NCI-H1417 (cell line): ENCODE results near the gene DCHS2.

Experiments used
- DNase-seq, 3 experiments: peaks; one replicate each; lab custom pipeline; 2025; lab: John Stamatoyannopoulos, UW

The DCHS2 gene

DNA sequence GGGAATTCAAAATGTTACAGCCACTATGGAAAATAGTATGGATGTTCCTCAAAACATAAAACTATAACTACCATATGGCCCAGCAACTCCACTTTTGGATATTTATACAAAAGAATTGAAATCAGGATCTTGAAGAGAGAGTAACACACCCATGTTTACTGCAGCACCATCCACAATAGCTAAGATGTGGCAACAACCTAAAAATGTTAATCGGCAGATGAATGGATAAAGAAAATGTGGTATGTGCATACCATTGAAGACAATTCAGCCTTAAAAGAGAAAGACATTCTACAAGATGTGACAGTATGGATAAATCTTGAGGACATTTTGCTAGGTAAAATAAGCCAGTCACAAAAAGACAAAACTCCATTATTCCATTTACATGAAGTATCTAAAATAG lies 171.9 kb downstream of the DCHS2 start:
- DNase-seq = no peak

GRCh38 chr4:154317201-154317999 lies 174.2 kb downstream of the DCHS2 start:
- DNase-seq = no peak

GRCh38 chr4:154315741-154316140 lies 175.9 kb downstream of the DCHS2 start:
- DNase-seq = no peak

DNA sequence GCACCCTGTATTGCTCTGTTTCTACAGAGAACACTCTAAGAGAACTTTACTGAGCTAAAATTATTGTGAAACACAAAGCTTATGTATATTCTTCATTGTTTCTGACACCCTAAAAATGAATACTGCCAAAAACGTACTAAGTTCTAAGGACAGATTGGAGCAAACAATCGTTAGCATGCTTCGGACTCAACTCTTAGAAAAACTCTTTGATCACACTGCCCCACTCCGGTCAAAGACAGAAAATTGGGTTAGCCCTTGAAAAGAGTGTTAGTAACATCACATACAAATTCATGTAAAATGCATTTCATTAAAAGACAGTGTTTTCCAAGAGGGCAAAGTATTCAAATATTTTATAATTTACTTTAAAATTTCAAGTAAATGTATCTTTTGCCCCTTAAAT lies 177.4 kb downstream of the DCHS2 start:
- no peak for DNase-seq

DNA sequence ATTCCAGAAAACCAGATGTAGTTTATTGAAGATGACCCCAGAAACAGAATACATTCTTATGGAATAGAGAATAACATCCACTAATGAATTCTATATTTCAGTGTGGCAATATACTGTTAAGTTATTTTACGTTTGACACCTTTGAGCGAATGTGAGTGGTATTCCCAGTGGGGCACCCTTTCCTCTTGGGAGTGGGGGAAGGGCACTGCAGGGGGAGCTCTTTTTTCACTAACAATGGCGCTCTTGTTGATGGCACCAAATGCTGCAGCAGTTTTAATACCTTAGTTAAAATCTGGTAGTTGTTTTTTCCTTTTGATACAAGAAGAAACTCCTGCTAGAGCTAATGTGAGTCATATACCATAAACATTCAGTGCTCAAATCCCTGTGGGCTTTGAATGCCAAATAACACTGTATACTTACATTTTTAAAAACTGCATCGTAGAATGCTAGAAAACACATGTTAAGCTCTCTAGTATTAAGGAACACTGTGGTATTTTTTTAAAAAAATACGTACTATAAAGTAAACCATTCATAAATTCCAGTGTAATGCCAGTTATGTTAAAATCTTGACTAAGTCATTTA lies 178.5 kb downstream of the DCHS2 start:
- DNase-seq = no peak

- DNase-seq = no peak
Observed at GRCh38 chr4:154312246-154312645, 179.4 kb downstream of the DCHS2 start.

DNA sequence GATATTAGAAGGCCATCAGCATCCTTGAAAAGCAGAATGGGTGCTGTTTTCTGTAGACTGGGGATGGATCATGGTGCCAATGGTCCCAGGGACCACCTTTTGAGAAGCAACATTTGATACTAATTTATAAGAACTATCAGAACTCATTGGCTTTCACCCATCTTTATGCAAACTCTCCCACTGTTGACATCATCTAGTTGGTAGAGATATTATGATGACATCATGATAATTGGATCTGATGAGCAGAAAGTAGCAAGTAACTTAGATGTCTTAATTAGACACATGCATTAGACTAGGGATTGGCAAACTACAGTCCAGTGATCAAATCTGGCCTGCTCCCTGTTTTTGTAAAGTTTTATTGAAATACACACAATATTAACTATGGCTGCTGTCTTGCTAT lies 181.0 kb downstream of the DCHS2 start:
- no peak for DNase-seq

GRCh38 chr4:154308207-154308606 lies 183.4 kb downstream of the DCHS2 start:
- DNase-seq = no peak

DNA sequence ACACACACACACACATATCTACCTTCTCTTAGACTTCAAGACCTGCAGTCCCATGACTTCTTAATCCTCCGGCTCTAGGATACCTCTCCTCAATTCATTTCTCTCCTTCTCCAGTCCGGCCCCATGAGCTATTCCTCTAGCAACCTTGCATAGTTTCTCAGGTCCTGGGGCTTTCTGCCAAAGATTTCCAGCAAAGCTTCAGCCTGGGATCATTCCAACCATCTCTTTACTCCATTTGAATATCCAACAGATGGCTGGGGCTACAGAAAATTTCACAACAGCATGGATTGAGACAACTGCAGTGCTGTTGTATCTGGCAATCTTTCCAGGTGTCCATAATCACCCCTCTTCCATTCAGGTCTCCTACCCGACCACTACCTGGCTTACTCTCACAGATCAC lies 184.1 kb downstream of the DCHS2 start:
- DNase-seq = no peak

DNA sequence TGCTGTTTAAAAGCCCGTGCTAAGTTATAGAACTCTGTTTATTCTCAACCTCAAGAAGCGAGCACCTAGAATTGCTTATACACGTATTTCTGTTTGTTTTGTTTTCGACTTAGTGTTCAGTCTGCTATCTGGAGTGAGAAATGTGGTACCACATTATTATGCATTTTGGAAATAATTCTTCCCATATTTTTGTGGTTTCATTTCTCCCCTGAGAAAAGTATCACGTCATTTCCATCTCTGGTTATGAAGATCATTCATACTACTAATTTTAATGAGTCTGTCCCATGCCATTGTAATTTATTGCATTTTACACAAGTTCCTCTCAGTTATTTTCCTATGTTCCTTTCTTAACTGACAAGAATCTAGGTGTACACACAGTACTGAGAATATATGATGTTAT lies 186.0 kb downstream of the DCHS2 start:
- peak in 1 of 3 experiments; percentile 19 for DNase-seq

DNA sequence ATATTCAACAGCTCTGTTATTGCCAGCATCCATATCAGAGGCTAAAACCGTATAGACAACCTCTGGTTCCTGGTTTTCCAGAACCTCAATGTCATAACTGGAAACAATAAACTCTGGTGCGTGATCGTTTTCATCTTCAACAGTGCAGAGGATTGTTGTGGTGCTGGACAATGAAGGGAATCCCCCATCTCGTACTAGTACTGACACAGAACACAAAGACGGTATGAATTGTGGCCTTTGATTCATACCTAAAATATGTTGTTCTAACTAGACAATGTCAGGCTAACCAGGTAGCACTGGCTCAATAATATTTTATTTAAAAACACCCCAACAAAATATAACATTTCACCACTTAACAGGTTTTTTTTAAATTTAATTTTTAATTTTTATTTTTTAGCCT lies 186.9 kb downstream of the DCHS2 start:
- DNase-seq = no peak

GRCh38 chr4:154294652-154295350 lies 196.8 kb downstream of the DCHS2 start:
- no peak for DNase-seq

GRCh38 chr4:154293427-154293826 lies 198.2 kb downstream of the DCHS2 start:
- DNase-seq = no peak

- DNase-seq = no peak
Observed at GRCh38 chr4:154292589-154292988, 199.0 kb downstream of the DCHS2 start.

- no peak for DNase-seq
Observed at GRCh38 chr4:154277172-154277571, 214.4 kb downstream of the DCHS2 start.

DNA sequence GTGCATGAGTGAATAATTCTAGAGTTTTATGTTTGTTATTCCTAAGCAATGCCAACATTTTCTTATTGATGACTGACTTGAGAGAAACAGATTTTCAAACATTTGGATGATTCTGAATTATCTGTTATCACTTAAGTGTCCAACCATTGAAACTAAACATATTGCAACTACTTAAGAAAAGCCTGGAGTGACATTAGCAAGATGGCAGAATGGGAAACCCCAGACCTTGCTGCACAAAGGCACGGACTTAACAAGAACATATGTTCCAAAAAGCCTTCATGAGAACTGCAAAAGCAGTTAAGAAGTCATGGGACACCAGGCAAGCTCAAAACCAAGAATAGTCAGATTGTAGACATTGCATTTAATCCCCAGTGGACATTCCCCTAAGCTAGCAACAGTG lies 215.1 kb downstream of the DCHS2 start:
- DNase-seq = no peak

DNA sequence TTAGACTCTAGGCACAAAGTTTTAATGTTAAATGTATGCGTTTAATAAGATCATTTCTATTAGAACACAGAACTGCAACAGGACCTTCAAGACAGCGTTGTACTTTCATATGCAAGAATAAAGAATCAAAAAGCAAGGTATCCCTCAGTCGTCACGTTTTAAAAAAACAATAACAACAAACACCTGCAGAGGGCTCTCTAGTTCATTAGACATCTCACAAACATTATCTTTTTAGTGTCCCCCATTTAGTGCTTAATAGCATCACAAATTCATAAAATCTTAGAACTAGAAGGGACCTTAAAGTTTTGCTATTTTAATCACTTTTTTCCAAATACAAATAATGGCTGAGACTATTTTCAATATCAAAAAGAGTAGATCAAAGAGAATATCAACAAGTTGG lies 236.6 kb downstream of the DCHS2 start:
- DNase-seq = peak in 1 of 3 experiments; percentile 10

DNA sequence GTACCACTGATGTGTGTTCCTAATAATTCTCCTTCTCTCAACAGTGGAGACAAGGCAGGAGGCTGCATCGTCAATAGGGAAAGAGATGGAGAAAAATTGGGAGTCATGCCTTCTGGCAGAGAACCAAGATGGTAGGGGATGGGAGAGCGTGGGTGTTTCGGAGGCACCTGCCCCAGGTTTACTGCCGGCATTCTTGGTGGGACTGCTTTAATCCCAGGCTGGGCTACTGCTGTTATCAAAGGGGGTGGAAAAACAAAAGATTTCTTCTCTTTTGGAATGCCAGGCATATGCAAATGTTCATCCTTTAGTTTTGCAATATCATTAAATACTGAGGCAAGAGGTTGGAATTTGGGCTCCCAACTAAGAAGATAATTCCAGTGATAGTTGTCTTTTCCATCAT lies 257.0 kb downstream of the DCHS2 start:
- DNase-seq = no peak

- peak in 1 of 3 experiments; percentile 49 for DNase-seq
Observed at GRCh38 chr4:154231806-154232478, 259.7 kb downstream of the DCHS2 start.

DNA sequence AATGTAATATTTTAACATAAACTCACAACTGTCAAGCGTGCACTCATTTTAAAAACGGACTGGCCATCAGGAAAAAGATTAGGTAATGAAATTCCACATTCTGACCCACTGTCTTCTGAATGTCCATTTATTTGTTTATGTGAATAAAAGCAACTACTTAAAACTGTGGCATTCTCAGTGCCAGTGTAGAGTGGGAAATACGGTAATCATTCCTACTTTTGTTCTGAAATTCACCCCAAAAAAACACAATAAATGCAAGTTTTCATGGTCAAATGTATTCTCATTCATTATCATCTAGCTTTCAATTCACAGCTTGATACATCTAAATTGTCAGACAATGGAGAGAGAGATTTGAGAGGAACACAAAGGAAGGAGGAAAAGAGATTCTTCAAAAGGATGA lies 260.9 kb downstream of the DCHS2 start:
- DNase-seq = no peak

- no peak for DNase-seq
Observed at GRCh38 chr4:154230091-154230490, 261.5 kb downstream of the DCHS2 start.

- DNase-seq = no peak
Observed at GRCh38 chr4:154222875-154223274, 268.7 kb downstream of the DCHS2 start.

DNA sequence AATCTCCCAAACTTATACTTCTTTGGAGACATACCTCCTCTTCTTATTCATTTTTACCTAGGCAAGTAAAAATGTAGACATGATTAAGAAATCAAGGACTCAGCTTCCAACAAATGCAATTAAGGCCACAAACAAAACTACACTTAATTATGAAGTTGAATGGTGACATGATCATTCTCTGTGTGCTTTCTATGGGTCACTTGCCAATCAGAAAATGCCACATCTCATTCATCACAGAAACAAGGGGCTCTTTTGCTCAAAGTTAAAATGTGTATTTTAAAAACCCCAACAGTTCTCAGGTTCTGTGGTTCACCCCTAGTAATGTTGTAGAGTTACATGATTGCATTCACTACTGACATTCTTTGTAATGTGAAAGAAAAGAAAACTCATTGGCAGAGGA lies 273.5 kb downstream of the DCHS2 start:
- no peak for DNase-seq
